Frontal cortex (tissue), 4 donors: ENCODE data around the gene FGD5. TPM values are rescaled to one million over a fixed set of nuclear protein-coding genes. Genes with fewer than 3 reads are reported as not detected.

Experiments
- DNase-seq, 2 donors: peaks; one replicate each; pipeline ENCODE4 v3.0.0; 2012; ENCODE audit warnings: low spot score in 2 of 2
- FAIRE-seq: peaks from 2 replicates; lab custom pipeline; 2012; peaks lifted over from hg19 to GRCh38; lab: Jason Lieb, UNC
- total RNA-seq: library from RNA; depleted of rRNA; stranded (reverse); fragments of >200 nt; gene quantifications from one replicate; pipeline ENCODE4 v1.2.3, GENCODE V29; 2014
- donor health status: control.
- donor health status: control.
- donor health status: control.

The FGD5 gene
- total RNA-seq, 1 donor from 2014 or later = 2.9 TPM

- DNase-seq (no peak), FAIRE-seq (no peak)
Measured at GRCh38 chr3:14846226-14846880, 27.6 kb downstream of the FGD5 start.

DNA sequence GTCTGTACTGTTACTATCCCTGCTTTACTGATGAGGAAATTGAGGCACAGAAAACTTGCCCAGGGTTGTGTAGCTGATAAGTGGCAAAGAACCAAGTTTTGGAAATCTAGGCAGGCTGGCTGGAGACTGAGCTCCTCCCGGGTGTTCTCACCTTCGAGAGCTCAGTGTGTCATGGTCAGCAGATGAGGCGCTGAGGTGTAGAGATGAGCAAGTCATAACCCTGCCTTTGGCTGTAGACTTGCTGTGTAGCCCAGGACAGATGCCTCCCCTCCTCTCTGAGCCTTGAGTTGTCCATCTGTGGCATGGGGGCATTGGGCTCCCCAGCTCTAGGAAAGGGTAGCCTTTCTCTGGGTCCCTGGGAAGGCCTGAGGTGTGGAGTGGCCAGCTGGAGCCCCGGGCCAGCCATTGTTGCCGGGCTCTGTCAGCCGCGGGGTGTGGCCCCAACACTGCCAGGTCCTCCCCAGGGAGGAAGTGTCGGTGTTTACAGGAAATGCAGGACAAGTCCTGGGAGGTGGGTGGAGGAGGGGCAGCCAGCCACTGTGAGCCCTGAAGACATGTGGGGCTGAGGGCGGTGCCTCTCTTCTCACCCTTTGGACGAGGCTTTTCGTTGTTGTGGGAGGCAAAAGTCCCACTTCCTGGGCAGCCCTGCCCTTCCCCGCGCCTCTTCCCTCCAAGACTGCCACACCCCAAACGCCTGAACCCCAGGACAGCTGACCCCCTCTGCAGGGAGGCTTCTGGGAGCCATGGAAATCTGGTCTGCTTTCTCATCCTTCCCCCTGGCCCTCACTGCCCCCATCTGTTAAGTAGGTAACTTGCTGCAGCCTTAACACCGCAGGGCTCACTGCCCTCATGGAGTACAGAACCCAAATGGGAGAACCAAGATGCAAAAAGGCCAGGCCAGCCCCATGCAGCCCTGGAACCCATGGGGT is 29.1 kb downstream of the FGD5 start:
- FAIRE-seq (no peak), DNase-seq (no peak)

DNA sequence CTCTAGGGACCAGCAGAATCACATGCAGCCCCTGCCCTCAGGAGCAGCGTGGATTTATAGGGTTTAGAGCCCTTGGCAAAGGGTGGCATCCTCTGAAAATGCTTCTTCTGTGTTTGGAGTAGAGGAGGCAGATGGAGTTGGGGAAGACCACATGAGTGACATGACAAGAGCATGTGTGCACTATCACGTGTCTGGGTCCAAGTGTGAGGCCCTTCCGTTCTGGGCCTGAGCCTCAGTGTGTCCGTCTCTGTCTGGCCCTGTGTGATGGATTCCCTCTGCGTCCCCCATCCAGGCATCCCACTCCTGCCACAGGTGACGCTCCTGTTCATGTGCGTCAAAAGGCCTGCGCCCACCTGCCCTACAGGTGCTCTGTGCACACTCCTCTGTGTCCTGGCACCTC is 30.1 kb downstream of the FGD5 start:
- DNase-seq (no peak), FAIRE-seq (no peak)

- DNase-seq (no peak), FAIRE-seq (no peak)
Measured at GRCh38 chr3:14849638-14850230, 31.0 kb downstream of the FGD5 start.

DNA sequence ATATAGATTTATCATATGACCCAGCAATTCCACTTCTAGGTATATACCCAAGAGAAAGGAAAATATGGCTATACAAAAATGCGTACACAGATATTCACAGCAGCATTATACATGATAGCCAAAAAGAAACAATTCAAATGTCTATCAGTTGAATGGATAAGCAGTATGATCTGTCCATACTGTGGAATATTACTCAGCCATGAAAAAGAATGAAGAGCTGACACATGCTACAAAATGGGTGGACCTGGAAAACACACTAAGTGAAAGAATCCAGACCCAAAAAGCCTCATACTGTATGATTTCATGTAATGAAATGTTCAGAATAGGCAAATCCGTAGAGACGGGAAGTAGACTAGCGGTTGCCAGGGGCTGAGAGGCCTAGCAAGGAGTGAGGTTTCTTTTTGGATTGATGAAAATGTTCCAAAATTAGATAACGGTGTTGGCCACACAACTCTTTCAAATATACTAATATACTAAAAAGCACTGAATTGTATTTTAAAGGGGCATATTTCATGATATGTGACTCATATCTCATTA is 33.4 kb downstream of the FGD5 start:
- DNase-seq = no peak
- FAIRE-seq = no peak

DNA sequence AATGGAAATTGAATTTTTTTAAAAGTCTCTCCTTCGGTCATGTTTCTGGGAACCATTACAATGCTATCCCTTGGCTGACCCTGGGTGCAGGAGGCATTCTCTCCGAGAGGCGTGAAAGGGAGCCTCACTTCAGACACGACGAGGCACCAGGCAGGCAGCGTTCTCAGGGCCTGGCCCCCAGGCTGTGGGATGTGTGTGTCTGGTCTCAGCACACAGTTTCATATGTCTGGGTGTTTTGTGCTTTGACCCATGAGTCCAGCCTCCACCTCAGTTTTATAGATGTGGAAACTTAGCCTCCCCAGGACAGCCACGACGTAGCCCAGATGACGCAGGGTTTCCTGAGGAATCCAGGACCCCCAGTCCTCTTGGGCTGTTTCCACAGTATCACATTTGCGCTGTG is 34.0 kb downstream of the FGD5 start:
- FAIRE-seq = no peak
- DNase-seq = no peak

DNA sequence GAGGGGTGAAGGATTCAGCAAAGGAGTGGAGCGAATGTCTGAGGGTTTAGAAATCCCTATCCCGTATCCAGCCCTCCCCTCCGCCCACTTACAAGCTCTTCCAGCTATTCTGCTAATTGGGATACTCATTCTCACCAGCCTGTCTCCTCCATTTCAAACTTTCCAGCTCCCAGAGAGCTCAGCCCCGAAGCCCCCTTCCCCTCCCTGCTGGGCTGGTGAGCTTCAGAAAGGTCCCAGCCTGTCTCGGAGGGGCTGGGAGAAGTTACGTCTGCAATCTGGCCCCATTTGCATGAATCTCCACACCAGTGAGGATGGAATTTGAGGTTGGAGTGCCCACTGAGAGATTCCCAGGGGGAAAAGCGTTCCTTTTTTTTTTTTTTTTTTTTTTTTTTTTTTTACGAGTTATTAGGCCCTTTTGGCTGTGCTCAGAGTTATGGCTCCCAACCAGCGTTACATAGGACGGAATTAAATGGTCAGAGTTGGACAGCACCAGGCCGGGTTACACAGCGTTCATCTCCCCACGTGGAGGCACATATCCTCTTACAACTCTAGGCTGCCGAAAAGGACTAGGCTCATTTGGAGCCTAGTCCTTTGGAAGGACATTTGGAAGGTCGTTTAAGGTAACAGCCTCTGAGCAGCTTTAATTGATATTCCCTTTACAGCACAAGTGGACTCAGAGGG is 34.6 kb downstream of the FGD5 start:
- no peak for DNase-seq
- FAIRE-seq = no peak

GRCh38 chr3:14857506-14857905 is 38.7 kb downstream of the FGD5 start:
- FAIRE-seq (no peak), DNase-seq (no peak)

- DNase-seq (no peak), FAIRE-seq (no peak)
Measured at GRCh38 chr3:14858105-14858504, 39.3 kb downstream of the FGD5 start.

- FAIRE-seq = no peak
- DNase-seq = no peak
Measured at GRCh38 chr3:14859880-14860279, 41.1 kb downstream of the FGD5 start.

- no peak for DNase-seq
- no peak for FAIRE-seq
Measured at GRCh38 chr3:14861031-14861430, 42.3 kb downstream of the FGD5 start.

DNA sequence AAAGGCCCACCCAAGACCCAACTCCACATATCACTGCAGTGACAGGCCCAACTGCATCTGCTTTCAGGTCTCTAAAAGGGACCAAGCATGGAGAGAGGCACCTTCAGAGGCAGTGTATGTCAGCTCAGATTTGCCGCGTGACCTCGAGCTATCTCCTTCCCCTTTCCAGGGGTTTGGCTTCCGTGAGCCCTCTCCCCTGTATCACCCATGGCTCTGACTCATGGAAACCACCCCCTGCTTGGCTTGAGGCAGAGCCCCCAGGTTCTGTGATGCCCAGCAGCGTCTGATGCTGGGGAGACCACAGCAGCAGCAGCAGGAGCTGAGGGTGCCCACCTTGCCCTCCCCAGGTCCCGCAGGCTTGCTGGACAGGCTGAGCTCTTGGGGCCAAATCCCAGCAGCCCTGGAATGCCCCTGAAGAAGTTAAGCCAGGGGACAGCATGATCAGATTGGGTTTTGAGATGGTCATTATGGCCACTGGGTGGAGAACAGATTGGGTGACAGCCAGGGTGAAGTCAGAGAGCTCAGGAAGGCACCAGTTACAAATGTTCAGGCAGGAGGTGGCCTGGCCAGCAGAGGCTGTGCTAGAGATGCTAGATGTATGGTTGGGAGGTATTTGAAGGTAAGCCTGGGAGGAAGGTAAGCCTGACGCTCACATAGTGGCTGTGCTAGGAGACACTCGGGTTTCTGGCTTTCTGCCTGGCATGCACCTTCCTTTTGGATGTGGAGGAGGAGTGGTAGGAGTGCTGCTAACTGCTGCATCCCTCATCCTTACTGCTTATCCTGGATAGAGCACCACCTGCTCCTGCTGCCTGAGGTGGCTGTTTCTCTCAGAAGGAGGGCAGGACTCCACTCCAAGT is 42.9 kb downstream of the FGD5 start:
- DNase-seq = no peak
- no peak for FAIRE-seq

- DNase-seq = no peak
- no peak for FAIRE-seq
Measured at GRCh38 chr3:14862303-14862660, 43.5 kb downstream of the FGD5 start.

DNA sequence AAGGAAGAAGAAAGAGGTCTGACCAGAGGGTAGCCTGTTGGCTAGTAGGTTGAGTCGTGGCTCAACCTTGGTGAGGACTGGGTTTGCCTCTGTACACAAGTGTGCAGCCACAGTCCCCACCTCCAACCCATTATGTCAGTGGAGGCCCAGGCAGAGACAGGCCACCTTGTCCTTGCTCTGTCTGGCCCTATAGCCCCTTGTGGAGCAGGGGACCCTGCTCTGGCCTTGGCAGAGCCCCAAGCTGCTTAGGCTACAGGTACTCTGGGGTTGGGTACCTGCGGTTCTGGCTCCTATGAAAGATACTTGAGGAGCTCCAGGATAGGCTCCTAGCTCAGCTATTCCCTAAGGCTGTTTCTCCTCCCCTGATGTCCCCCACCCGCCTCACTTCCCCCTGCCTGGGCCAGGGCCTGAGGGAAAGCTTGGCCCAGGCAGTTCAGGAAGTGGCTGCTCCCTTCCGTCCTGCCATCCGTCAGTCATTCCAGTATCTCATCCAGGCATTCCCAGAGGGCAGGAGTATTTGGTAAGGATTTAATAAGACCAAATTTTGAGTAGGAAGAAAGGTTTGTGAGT is 44.0 kb downstream of the FGD5 start:
- DNase-seq (no peak), FAIRE-seq (no peak)

GRCh38 chr3:14863333-14864100 is 44.8 kb downstream of the FGD5 start:
- DNase-seq (no peak), FAIRE-seq (no peak)

DNA sequence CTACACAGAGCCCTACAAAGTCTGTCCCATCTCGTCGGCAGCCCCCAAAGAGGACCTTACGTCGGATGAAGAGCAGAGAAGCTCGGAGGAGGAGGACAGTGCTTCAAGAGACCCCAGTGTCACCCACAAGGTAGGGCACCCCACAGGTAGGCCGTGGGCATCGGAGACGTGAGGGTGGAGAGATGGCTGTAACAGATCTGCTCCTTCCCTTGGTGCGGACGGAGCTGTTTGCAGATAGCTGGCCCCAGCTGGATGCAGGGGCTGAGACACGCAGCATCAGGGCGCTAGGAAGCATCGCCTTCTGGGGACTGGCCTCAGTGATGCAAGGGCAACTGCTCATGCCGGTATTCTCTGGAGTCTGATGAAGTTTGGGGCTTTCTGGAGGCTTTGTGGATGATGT is 45.4 kb downstream of the FGD5 start:
- FAIRE-seq = no peak

GRCh38 chr3:14866627-14867026 is 47.9 kb downstream of the FGD5 start:
- FAIRE-seq = no peak
- DNase-seq = no peak

More for the DNA sequence above, 45.4 kb downstream of the FGD5 start:
- DNase-seq = no peak

DNA sequence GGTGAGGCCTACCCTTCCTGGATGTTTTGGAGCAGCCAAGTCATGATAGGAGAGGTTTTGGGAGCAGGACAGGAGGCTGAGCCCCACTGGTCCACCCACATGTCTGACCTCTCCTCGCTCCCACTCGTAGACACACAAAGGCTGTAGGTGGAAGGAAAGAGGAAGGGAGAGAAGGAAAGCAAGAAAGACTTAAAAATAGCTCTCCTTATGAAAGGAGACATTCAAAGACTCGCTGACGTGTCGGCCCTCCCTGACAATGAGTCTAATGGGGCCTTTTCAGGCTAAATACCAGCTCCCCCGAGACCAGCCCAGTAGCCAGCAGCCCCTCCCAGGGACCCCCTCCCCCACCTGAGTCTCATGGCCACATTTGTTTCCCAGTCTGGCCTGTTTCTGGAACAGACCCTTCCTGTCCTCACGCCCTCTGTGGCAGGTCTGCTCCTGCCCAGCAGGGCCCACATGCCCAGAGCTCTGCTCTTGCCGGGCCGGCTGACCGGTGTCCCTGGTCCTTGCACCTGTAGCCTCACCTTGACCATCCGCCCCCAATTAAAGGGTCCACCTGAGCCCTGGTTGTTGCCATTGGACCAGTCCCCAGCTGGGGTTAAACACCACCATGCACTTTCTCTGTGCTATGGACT is 49.3 kb downstream of the FGD5 start:
- FAIRE-seq (no peak), DNase-seq (no peak)
